ENCODE measurements around the gene KCNJ5.

DNA sequence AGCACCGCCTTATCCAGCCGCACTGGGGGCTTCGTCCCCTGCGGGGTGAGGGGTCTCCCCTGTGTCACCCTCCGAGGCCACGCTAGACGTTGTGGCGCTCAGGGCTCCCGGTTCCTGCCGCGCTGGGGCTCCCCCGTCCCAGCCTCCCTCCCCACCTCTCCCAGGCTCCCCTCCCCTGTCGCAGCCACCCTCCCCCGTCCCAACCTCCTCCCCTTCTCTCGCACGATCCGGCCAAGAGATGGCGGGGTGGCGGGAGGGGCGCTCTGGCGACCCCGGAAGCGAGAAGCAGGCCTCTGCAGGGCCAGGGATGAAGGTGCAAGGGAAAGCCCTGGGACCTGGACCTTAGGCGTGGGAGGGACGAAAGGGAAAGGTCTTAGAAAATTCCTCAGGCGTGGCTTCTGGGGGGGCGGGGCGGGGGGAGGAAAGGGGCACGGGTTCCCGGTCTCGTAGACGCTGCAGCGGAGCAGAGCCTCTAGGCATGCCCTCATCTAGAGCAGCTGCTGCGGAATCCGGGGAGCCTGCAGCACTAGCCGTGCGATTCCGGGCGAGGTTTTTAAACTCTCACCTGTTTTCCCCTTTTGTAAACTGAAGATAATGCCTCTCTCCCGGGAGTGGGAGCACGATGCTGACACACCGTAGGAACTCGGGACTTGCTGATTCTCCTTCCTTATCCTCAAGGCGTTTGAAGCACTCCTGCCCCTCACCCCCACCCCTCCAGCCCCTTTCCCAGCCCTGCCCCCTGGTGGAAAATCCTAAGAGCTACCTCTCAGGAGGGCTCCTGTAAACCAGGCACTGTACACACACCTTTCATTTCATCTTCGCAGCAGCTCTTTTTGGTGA is 14.4 kb downstream of the KCNJ5 start:
- TF ChIP-seq FOXM1 (IDR thresholded peaks at IDR 0.05; ENCODE audit: borderline replicate concordance, low read depth) (no peak), TAF1 (IDR thresholded peaks at IDR 0.05; ENCODE audit: low read depth) (no peak), EGR1 (IDR thresholded peaks at IDR 0.05) (peak; percentile 54; the same call in 1 of the 2 replicates), REST (IDR thresholded peaks at IDR 0.05; ENCODE audit: low read depth) (no peak), RAD21 (IDR thresholded peaks at IDR 0.05; ENCODE audit: low read depth) (peak; percentile 33; the same call in 1 of the 2 replicates), EP300 (IDR thresholded peaks at IDR 0.05; ENCODE audit: borderline replicate concordance) (peak; percentile 10; the same call in 1 of the 2 replicates), TEAD4 (IDR thresholded peaks at IDR 0.05) (no peak; the same call in 1 of the 2 replicates)
- TF ChIP-seq, protein P1, sequence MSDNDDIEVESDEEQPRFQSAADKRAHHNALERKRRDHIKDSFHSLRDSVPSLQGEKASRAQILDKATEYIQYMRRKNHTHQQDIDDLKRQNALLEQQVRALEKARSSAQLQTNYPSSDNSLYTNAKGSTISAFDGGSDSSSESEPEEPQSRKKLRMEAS (IDR thresholded peaks at IDR 0.05): no peak
